Measurements from ENCODE around the gene DHRS7C. TPM values are rescaled to one million over a fixed set of nuclear protein-coding genes. Genes with fewer than 3 reads are reported as not detected.

The DHRS7C gene
- total RNA-seq, 2 donors from 2014 or later, result not detected

GRCh38 chr17:9726291-9726690, 65.1 kb downstream of the DHRS7C start:
- Histone ChIP-seq H3K4me1 (ENCODE audit: control insufficient read depth in 1 of 2, low read depth in 2 of 2) (no peaks in the 10 kb centered on the region), H3K9me3 (no peaks in the 10 kb centered on the region), H3K27me3 (replicated peaks; ENCODE audit: insufficient read depth) (no peaks in the 10 kb centered on the region), H3K36me3 (no peaks in the 10 kb centered on the region), H3K4me3 (no peak overlapping the region), H3K27ac (no peak overlapping the region)
- DNase-seq (ENCODE audit: low spot score), result no peak
- no peak for ATAC-seq (ENCODE audit: insufficient number of reproducible peaks, low FRiP score, low read depth)
- TF ChIP-seq, protein P1, sequence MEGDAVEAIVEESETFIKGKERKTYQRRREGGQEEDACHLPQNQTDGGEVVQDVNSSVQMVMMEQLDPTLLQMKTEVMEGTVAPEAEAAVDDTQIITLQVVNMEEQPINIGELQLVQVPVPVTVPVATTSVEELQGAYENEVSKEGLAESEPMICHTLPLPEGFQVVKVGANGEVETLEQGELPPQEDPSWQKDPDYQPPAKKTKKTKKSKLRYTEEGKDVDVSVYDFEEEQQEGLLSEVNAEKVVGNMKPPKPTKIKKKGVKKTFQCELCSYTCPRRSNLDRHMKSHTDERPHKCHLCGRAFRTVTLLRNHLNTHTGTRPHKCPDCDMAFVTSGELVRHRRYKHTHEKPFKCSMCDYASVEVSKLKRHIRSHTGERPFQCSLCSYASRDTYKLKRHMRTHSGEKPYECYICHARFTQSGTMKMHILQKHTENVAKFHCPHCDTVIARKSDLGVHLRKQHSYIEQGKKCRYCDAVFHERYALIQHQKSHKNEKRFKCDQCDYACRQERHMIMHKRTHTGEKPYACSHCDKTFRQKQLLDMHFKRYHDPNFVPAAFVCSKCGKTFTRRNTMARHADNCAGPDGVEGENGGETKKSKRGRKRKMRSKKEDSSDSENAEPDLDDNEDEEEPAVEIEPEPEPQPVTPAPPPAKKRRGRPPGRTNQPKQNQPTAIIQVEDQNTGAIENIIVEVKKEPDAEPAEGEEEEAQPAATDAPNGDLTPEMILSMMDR (IDR thresholded peaks at IDR 0.05), result no peak

GRCh38 chr17:9725575-9725974, 65.8 kb downstream of the DHRS7C start:
- Histone ChIP-seq H3K27me3 (replicated peaks; ENCODE audit: insufficient read depth) (no peaks in the 10 kb centered on the region), H3K4me3 (no peak overlapping the region), H3K27ac (no peak overlapping the region), H3K4me1 (ENCODE audit: control insufficient read depth in 1 of 2, low read depth in 2 of 2) (no peaks in the 10 kb centered on the region), H3K9me3 (no peaks in the 10 kb centered on the region), H3K36me3 (no peaks in the 10 kb centered on the region)
- no peak for ATAC-seq (ENCODE audit: insufficient number of reproducible peaks, low FRiP score, low read depth)
- TF ChIP-seq, protein P1 (IDR thresholded peaks at IDR 0.05), result no peak
- DNase-seq (ENCODE audit: low spot score), result no peak

Other genes starting within 250 kb of the DHRS7C start
- 10 to 100 TPM; 93.9 to 99.8 TPM for gene STX8, start 215.8 kb downstream of the DHRS7C start, total RNA-seq
- not detected for gene CFAP52, start 214.9 kb downstream of the DHRS7C start, total RNA-seq
- gene USP43, start 146.1 kb downstream of the DHRS7C start, total RNA-seq, result under 1 TPM in 1 of 2 donors, not detected in 1; 0.21 TPM
- not detected for gene GSG1L2, start 30.5 kb upstream of the DHRS7C start, total RNA-seq
- 1 to 10 TPM in 1 of 2 donors, not detected in 1; 2.3 TPM for gene GLP2R, start 34.3 kb upstream of the DHRS7C start, total RNA-seq
- gene RCVRN, start 113.7 kb upstream of the DHRS7C start, total RNA-seq, result under 1 TPM in 1 of 2 donors, not detected in 1; 0.14 TPM